Measurements from ENCODE around the gene PSG6. TPM values are rescaled to one million over a fixed set of nuclear protein-coding genes. Genes with fewer than 3 reads are reported as not detected.
"Not testable (repeated sequence)": the region's sequence is repeated elsewhere in the genome, so short reads cannot be mapped to it uniquely, and the experiment has no call there.

The PSG6 gene
- total RNA-seq, 2 donors from 2014 or later = not detected

DNA sequence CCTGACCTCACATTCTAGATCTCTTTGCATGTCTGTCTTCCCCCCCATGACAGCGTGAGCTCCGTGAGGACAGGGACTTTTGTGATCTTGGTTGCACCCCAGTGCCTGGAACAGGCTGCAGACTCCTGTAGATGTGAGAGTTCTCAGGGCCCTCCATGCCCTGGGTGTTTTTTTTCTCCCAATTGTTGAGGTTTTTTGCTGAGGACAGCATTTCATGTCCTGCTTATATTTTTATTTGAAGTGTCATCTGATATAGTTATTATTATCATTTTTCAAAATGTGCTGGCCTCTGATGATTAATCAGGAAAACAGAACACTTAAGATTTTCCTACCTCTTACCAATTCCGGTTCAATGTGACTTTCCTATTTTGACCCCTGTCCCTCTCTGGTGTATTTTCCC is 62.9 kb downstream of the PSG6 start:
- not testable (repeated sequence) for H3K9me3 Mint-ChIP-seq; DNase-seq (ENCODE audit: low spot score); H3K4me1 Mint-ChIP-seq (ENCODE audit: low read depth in 2 of 2); H3K27ac Mint-ChIP-seq; H3K36me3 Mint-ChIP-seq; ATAC-seq; H3K4me3 Mint-ChIP-seq; H3K27me3 Mint-ChIP-seq

DNA sequence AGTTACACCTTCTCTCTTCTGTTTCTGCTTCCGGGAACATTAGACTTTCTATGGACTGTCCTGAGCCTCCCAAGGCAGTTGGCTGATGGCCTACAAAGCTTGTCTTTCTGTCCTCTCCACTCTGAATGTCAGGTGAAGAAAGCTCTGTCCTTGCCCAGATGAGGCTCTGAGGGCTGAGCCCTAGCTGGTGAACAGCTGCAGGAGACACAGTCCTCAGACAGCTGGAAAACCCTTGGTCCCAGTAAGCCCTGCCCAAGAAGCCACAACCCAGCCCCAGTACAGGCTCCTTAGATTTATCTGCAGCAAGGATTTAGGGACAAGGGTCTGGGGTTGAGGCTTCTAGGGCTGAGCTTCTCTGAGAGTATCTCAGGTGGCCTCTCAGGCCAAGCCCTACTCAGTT is 64.5 kb downstream of the PSG6 start:
- not testable (repeated sequence) for DNase-seq (ENCODE audit: low spot score); H3K9me3 Mint-ChIP-seq; H3K27ac Mint-ChIP-seq; ATAC-seq; H3K27me3 Mint-ChIP-seq; H3K4me3 Mint-ChIP-seq; H3K4me1 Mint-ChIP-seq (ENCODE audit: low read depth in 2 of 2); H3K36me3 Mint-ChIP-seq

DNA sequence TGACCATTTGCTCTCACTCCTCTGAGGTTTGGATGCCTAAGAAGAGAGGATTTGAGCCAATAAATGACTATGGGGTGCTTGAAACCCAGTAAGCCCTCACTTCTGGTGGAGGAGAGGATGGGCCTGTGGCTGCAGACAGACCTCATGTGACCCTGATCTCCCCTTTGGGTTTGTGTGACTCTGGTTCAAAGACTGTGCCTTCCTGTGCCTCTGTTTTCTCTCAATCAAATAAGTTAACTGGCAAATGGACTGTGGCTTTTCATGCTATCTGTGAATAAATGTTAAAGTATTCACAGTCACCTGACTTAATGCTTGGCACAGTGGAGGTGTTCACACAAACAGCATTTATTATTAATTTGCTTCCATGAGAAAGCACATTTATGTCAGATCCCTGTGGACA is 64.9 kb downstream of the PSG6 start:
- not testable (repeated sequence) for H3K4me3 Mint-ChIP-seq; H3K4me1 Mint-ChIP-seq (ENCODE audit: low read depth in 2 of 2); H3K27ac Mint-ChIP-seq; DNase-seq (ENCODE audit: low spot score); H3K36me3 Mint-ChIP-seq; H3K9me3 Mint-ChIP-seq; H3K27me3 Mint-ChIP-seq; ATAC-seq

Other genes with a start within 250 kb of the PSG6 start
- gene PSG3, start 177.4 kb downstream of the PSG6 start, total RNA-seq = not detected
- gene PSG8, start 152.2 kb downstream of the PSG6 start, total RNA-seq = not detected
- gene PSG1, start 38.2 kb downstream of the PSG6 start, total RNA-seq = not detected
- not detected for gene PSG7, start 19.3 kb upstream of the PSG6 start, total RNA-seq
- gene PSG11, start 108.6 kb upstream of the PSG6 start, total RNA-seq = not detected
- gene PSG2, start 164.8 kb upstream of the PSG6 start, total RNA-seq = not detected